Bronchial epithelial cell (primary cell): ENCODE data around the gene UGCG. TPM values are rescaled to one million over a fixed set of nuclear protein-coding genes. Genes with fewer than 3 reads are reported as not detected.
"Not testable (repeated sequence)": the region's sequence is repeated elsewhere in the genome, so short reads cannot be mapped to it uniquely, and the experiment has no call there.

Source experiments
- DNase-seq: peaks from one replicate; pipeline ENCODE4 v3.0.0-alpha.2; 2010; ENCODE audit warnings: low read depth
- FAIRE-seq: peaks from 2 replicates; lab custom pipeline; 2011; peaks lifted over from hg19 to GRCh38; lab: Jason Lieb, UNC
- H3K27me3 ChIP-seq: 2 replicates; pipeline ENCODE4 v1.5.1; 2011; ENCODE audit warnings: low read length; ENCODE audit not compliant: control insufficient read depth, insufficient read depth
- H3K36me3 ChIP-seq: 2 replicates; pipeline ENCODE4 v1.5.1; 2011; ENCODE audit warnings: low read length; ENCODE audit not compliant: control insufficient read depth, insufficient read depth
- H3K4me3 ChIP-seq: 2 replicates; pipeline ENCODE4 v1.5.1; 2011; ENCODE audit warnings: mild to moderate bottlenecking, low read depth, low read length, control low read depth
- total RNA-seq: library from RNA; depleted of rRNA; stranded (reverse); fragments of >200 nt; gene quantifications from 2 replicates; pipeline ENCODE4 v1.2.1, GENCODE V29; 2014
- TF ChIP-seq, protein P1 (sequence below): IDR thresholded peaks from 2 replicates; pipeline ENCODE4 v1.5.1; 2011; ENCODE audit warnings: mild to moderate bottlenecking, moderate library complexity, low read length, control low read depth, inconsistent platforms; ENCODE audit not compliant: insufficient read depth, severe bottlenecking

The UGCG gene
- total RNA-seq, 1 donor from 2014 or later, result 65.0 TPM

DNA sequence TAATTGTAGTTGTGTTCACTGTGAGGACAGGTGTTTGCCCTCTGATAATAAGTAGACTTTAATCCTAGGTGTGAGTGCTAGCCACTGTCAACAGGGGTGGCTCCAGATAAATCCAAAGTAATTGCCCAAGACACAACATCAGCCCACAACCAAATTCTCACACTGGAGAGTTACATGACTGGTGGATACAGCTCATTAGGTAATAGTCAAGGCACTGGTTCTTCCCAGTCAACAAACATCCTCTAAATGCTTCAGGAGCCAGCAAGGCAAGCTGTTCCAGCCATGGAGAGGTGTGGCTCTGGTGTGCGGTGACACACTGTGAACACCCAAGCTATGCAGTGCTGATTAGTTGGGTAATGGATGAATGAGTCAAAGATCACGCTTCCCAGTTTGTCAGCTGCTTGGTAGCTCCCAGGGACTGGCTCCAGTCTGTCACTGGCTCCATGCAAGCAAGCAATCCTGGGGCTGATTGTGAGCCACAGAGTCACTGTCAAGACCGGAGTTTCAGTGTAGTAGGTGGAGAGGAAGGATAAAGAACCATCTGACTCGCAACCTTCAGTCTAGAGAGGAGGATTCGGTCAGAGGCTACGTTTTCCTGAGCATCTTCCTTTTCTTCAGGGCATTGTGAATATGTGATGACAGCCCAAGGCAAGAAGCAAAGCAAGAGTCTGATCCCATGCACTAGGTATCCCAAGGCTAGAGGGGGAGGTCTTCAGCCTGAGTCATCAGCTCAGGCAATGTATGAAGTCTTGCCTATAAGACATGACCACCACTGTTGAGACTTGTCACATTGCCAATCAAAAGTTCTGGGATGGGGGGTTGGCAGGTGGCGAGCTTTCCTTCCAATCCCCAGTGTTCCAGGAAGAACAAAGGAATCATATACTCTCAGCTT lies 63.1 kb downstream of the UGCG start:
- FAIRE-seq (peak; percentile 97), DNase-seq (peak; percentile 100)
- TF ChIP-seq, protein P1, sequence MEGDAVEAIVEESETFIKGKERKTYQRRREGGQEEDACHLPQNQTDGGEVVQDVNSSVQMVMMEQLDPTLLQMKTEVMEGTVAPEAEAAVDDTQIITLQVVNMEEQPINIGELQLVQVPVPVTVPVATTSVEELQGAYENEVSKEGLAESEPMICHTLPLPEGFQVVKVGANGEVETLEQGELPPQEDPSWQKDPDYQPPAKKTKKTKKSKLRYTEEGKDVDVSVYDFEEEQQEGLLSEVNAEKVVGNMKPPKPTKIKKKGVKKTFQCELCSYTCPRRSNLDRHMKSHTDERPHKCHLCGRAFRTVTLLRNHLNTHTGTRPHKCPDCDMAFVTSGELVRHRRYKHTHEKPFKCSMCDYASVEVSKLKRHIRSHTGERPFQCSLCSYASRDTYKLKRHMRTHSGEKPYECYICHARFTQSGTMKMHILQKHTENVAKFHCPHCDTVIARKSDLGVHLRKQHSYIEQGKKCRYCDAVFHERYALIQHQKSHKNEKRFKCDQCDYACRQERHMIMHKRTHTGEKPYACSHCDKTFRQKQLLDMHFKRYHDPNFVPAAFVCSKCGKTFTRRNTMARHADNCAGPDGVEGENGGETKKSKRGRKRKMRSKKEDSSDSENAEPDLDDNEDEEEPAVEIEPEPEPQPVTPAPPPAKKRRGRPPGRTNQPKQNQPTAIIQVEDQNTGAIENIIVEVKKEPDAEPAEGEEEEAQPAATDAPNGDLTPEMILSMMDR, result no peak
- Histone ChIP-seq H3K36me3 (no peaks in the 10 kb centered on the region), H3K4me3 (no peak overlapping the region), H3K27me3 (no peaks in the 10 kb centered on the region)

DNA sequence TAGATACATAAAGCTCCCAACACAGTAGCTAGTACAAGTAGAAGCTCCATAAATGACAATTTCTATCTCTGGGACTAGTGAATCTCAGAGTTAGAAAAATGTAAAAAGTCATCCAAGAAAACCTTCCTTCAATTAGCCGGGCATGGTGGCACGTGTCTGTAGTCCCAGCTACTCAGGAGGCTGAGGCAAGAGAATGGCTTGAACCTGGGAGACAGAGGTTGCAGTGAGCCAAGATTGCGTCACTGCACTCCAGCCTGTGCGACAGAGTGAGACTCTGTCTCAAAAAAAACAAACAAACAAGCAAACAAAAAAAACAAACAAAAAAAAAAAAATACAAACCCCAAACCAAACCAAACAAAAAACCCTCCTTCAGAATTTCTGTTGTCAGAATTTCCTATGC lies 63.9 kb downstream of the UGCG start:
- DNase-seq, FAIRE-seq, H3K36me3 ChIP-seq, H3K27me3 ChIP-seq, H3K4me3 ChIP-seq: not testable (repeated sequence)

DNA sequence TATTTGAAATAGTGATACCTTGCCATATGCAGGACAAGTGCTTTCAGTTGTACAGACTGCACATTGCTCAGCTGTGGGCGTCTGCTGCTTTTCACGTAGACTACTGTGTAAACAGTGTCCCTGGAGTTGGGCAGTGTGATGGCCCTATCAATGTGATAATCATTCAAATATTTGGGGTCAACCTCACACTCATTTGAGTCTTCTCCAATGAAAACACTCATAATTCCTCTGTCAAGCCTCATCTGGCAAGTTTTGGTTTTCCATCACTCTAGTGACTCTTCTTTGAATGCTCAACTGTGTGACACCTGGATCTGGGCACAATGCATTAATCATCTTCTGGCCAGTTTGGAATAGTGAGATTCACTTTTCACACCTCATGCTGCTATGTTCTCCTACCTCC lies 64.4 kb downstream of the UGCG start:
- peak; percentile 39 for DNase-seq
- H3K27me3 ChIP-seq, result no peaks in the 10 kb centered on the region
- no peaks in the 10 kb centered on the region for H3K36me3 ChIP-seq
- no peak for FAIRE-seq
- TF ChIP-seq, protein P1, result no peak
- no peak overlapping the region for H3K4me3 ChIP-seq

DNA sequence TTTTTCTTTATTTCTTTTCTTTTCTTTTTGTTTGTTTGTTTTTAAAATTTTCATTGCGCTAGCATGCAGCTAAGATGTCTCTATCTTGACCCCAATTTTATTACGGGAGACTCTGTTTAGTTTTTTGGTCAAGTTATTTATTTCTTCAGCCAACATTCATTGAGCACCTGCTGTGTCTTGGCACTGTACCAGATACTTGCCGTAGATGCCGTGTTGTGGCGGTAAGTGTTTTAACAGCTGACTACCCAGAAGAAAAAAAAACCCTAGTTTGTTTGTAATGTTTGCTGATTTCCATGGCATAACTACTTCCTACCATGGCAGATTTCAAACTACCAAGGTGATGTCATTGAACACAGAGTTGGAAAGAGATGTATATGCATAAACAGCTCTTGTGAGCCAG lies 65.0 kb downstream of the UGCG start:
- Histone ChIP-seq H3K36me3 (no peaks in the 10 kb centered on the region), H3K27me3 (no peaks in the 10 kb centered on the region), H3K4me3 (no peak overlapping the region)
- FAIRE-seq, result no peak
- TF ChIP-seq, protein P1, result no peak
- DNase-seq, result peak; percentile 72

DNA sequence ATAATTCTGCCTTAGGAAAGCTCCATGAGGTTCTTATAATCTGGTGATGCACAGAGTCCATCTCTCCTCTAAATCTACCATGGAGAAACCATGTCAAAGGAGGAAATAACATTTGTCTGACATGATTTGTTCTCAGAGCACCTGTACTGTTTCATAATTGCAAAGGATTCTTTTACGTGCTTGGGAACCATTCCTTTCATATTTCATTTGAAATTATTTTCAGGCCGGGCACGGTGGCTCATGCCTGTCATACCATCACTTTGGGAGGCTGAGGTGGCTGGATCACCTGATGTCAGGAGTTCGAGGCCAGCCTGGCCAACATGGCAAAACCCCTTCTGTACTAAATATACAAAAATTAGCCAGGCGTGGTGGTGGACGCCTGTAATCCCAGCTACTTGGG lies 65.4 kb downstream of the UGCG start:
- H3K27me3 ChIP-seq, result no peaks in the 10 kb centered on the region
- no peak overlapping the region for H3K4me3 ChIP-seq
- FAIRE-seq (no peak), DNase-seq (no peak)
- H3K36me3 ChIP-seq, result no peaks in the 10 kb centered on the region
- TF ChIP-seq, protein P1, result no peak

DNA sequence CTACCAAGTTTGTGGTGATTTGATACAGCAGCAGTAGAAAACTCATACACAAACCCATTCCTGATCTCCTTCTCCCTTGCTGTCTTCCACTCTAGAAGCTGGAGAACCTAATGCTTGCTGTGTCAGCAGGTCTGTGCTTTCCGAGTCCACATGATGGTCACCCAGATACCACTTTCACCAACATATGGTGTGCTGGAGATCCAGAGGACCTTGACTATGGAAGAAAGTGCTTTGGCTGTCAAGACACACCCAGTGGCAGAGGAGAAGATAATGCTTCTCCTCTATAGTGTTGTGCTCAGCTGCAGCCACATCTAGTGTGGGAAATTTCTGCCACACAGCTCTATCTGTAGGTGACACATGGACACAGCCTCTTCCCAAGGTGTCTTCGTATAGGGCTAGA lies 67.4 kb downstream of the UGCG start:
- TF ChIP-seq, protein P1, result no peak
- Histone ChIP-seq H3K36me3 (no peaks in the 10 kb centered on the region), H3K4me3 (no peak overlapping the region), H3K27me3 (no peaks in the 10 kb centered on the region)
- no peak for FAIRE-seq
- no peak for DNase-seq
